Chondrocyte (in vitro differentiated cells): ENCODE measurements around the gene ADCY7. TPM values are rescaled to one million over a fixed set of nuclear protein-coding genes. Genes with fewer than 3 reads are reported as not detected.
"Not testable (repeated sequence)": the region's sequence is repeated elsewhere in the genome, so short reads cannot be mapped to it uniquely, and the experiment has no call there.

Experiments used
- DNase-seq: peaks from one replicate; pipeline ENCODE4 v3.0.0; 2021; ENCODE audit warnings: mixed read lengths, low spot score
- H3K27ac Mint-ChIP-seq: one replicate; pipeline ENCODE4 v1.8.0; 2021; ENCODE audit warnings: mild to moderate bottlenecking, moderate library complexity, mixed read lengths; ENCODE audit not compliant: unreplicated experiment
- H3K27me3 Mint-ChIP-seq: 2 replicates; pipeline ENCODE4 v1.8.0; 2021; ENCODE audit warnings: low read depth, mixed read lengths
- H3K36me3 Mint-ChIP-seq: 2 replicates; pipeline ENCODE4 v1.8.0; 2021; ENCODE audit warnings: low read depth, mixed read lengths
- H3K4me1 Mint-ChIP-seq: 2 replicates; pipeline ENCODE4 v1.8.0; 2021; ENCODE audit warnings: low read depth, mild to moderate bottlenecking, mixed read lengths
- H3K4me3 Mint-ChIP-seq: one replicate; pipeline ENCODE4 v1.8.0; 2021; ENCODE audit warnings: mild to moderate bottlenecking, moderate library complexity, mixed read lengths; ENCODE audit not compliant: unreplicated experiment
- H3K9me3 Mint-ChIP-seq: 2 replicates; pipeline ENCODE4 v1.8.0; 2021; ENCODE audit warnings: low read depth, mixed read lengths
- CTCF ChIP-seq: fragments of 200-600 bp; sonication (generic); IDR thresholded peaks from 2 replicates; pipeline ENCODE4 v1.5.0; 2021; ENCODE audit warnings: antibody characterized with exemption, mild to moderate bottlenecking, moderate library complexity
- total RNA-seq: library from RNA; stranded (reverse); gene quantifications from 3 replicates; pipeline ENCODE4 v1.2.1, GENCODE V29; 2021

The ADCY7 gene
- total RNA-seq, 1 donor from 2014 or later: 9.1 TPM

GRCh38 chr16:50338371-50339231, 72.2 kb downstream of the ADCY7 start:
- Mint-ChIP-seq H3K27ac (peak overlapping the region; percentile 1), H3K9me3 (no peaks in the 10 kb centered on the region), H3K27me3 (no peaks in the 10 kb centered on the region), H3K4me1 (peaks cover 57% of the 10 kb centered on the region), H3K36me3 (peaks cover 9% of the 10 kb centered on the region), H3K4me3 (no peak overlapping the region)
- TF ChIP-seq CTCF: no peak
- no peak for DNase-seq

GRCh38 chr16:50340578-50340977, 74.2 kb downstream of the ADCY7 start:
- no peak overlapping the region for H3K4me3 Mint-ChIP-seq
- TF ChIP-seq CTCF: no peak
- H3K4me1 Mint-ChIP-seq: peaks cover 41% of the 10 kb centered on the region
- peak overlapping the region; percentile 33 for H3K27ac Mint-ChIP-seq
- peaks cover 16% of the 10 kb centered on the region for H3K36me3 Mint-ChIP-seq
- H3K27me3 Mint-ChIP-seq: no peaks in the 10 kb centered on the region
- DNase-seq: no peak
- no peaks in the 10 kb centered on the region for H3K9me3 Mint-ChIP-seq

- not testable (repeated sequence) for H3K4me3 Mint-ChIP-seq, H3K9me3 Mint-ChIP-seq, H3K27me3 Mint-ChIP-seq, H3K27ac Mint-ChIP-seq, DNase-seq
- H3K36me3 Mint-ChIP-seq: peaks cover 29% of the 10 kb centered on the region
- peaks cover 20% of the 10 kb centered on the region for H3K4me1 Mint-ChIP-seq
Measured at GRCh38 chr16:50343566-50343965, 77.2 kb downstream of the ADCY7 start.

GRCh38 chr16:50345210-50345609, 78.9 kb downstream of the ADCY7 start:
- not testable (repeated sequence) for H3K4me3 Mint-ChIP-seq, H3K27ac Mint-ChIP-seq, H3K27me3 Mint-ChIP-seq, DNase-seq, H3K9me3 Mint-ChIP-seq
- peaks cover 14% of the 10 kb centered on the region for H3K4me1 Mint-ChIP-seq
- peaks cover 38% of the 10 kb centered on the region for H3K36me3 Mint-ChIP-seq

GRCh38 chr16:50351116-50351515, 84.8 kb downstream of the ADCY7 start:
- no peak for TF ChIP-seq CTCF
- H3K9me3 Mint-ChIP-seq: peaks cover 8% of the 10 kb centered on the region
- H3K4me1 Mint-ChIP-seq: no peaks in the 10 kb centered on the region
- H3K4me3 Mint-ChIP-seq: no peak overlapping the region
- no peak for DNase-seq
- peaks cover 31% of the 10 kb centered on the region for H3K36me3 Mint-ChIP-seq
- no peaks in the 10 kb centered on the region for H3K27me3 Mint-ChIP-seq
- H3K27ac Mint-ChIP-seq: no peak overlapping the region

- no peak for TF ChIP-seq CTCF
- H3K36me3 Mint-ChIP-seq: peaks cover 28% of the 10 kb centered on the region
- no peaks in the 10 kb centered on the region for H3K27me3 Mint-ChIP-seq
- H3K9me3 Mint-ChIP-seq: peaks cover 8% of the 10 kb centered on the region
- H3K27ac Mint-ChIP-seq: no peak overlapping the region
- no peak overlapping the region for H3K4me3 Mint-ChIP-seq
- no peaks in the 10 kb centered on the region for H3K4me1 Mint-ChIP-seq
- no peak for DNase-seq
Measured at GRCh38 chr16:50351952-50352351, 85.6 kb downstream of the ADCY7 start.
